ENCODE measurements around the gene TRIM56. TPM values are rescaled to one million over a fixed set of nuclear protein-coding genes. Genes with fewer than 3 reads are reported as not detected.
A peak's percentile ranks its signal among the peaks of the same experiment; 100 is the strongest.
"Not testable (repeated sequence)": the region's sequence is repeated elsewhere in the genome, so short reads cannot be mapped to it uniquely, and the experiment has no call there.

The TRIM56 gene, protein sequence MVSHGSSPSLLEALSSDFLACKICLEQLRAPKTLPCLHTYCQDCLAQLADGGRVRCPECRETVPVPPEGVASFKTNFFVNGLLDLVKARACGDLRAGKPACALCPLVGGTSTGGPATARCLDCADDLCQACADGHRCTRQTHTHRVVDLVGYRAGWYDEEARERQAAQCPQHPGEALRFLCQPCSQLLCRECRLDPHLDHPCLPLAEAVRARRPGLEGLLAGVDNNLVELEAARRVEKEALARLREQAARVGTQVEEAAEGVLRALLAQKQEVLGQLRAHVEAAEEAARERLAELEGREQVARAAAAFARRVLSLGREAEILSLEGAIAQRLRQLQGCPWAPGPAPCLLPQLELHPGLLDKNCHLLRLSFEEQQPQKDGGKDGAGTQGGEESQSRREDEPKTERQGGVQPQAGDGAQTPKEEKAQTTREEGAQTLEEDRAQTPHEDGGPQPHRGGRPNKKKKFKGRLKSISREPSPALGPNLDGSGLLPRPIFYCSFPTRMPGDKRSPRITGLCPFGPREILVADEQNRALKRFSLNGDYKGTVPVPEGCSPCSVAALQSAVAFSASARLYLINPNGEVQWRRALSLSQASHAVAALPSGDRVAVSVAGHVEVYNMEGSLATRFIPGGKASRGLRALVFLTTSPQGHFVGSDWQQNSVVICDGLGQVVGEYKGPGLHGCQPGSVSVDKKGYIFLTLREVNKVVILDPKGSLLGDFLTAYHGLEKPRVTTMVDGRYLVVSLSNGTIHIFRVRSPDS
- 6.3 TPM for total RNA-seq

DNA sequence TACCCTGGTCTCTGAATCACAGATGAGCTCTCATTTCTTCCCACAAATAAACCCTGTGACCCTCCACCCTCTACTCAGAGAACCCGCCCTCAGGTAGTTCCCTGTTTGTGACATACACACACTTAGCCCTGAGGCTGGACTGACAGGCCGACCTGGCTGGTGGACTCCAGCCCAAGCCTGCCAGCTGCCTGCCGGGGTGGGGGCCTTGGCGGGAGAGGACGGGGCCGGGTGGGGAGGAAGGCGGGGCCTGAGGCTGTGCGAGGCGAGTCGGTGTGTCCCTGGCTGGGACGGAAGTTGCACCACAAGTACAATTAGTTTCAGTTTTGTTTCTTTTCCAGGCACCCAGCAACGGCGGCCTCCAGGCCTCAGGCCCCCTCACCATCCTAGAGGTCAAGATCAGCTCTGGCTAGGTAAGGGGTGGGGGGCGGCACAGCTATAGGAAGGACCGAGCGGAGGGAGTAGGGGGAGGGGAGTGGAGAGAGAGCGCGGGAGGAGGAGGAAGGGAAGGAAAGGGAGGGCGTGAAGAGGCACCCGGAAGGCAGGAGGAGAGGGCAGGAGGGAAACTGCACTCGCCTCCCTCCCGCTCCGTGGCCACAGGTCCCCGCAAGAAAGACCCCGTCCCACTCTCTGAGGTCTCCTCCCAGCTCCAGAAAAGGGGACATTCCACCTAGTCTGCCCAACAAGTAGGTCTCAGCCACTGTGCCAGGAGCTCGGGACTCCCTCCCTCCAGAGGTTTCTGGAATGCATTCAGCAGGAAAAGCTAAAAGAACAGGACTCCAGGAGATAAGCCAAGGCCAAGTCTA is at the start of gene TRIM56:
Gene TRIM56, plus strand, starts transcription at position 320 of the 803 bp plus-strand sequence. CDS start 1,832 bp downstream, outside the sequence.
- Histone ChIP-seq H3K9ac (ENCODE audit: low read depth in 1 of 3, low read length in 3 of 3) (peak within 1 kb of the TSS; percentile 76 to 92 (median 89)), H3K9me3 (ENCODE audit: control insufficient read depth in 3 of 3, low read length in 3 of 3) (no peaks in the 10 kb centered on the region), H3K4me3 (ENCODE audit: low read length in 3 of 3) (peak within 1 kb of the TSS; percentile 95 to 98 (median 95)), H3K36me3 (ENCODE audit: control insufficient read depth in 3 of 3, insufficient read depth in 3 of 3, low read length in 3 of 3) (peaks cover 11 to 17% (median 16%) of the 10 kb centered on the region in 3 donors), H3K4me1 (ENCODE audit: control insufficient read depth in 3 of 3, insufficient read depth in 3 of 3, low read length in 3 of 3) (peaks cover 17 to 28% (median 18%) of the 10 kb centered on the region in 3 donors), H3K27ac (ENCODE audit: low read depth, low read length) (peak within 1 kb of the TSS; percentile 91), H3K27me3 (ENCODE audit: control insufficient read depth in 3 of 3, insufficient read depth in 3 of 3, low read length in 3 of 3) (no peaks in the 10 kb centered on the region)

DNA sequence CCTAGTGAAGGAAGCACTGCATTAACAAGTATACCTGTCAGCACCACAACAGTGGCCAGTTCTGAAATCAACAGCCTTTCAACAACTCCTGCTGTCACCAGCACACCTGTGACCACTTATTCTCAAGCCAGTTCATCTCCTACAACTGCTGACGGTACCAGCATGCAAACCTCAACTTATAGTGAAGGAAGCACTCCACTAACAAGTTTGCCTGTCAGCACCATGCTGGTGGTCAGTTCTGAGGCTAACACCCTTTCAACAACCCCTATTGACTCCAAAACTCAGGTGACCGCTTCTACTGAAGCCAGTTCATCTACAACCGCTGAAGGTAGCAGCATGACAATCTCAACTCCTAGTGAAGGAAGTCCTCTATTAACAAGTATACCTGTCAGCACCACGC is 49.3 kb upstream of the TRIM56 start:
- Histone ChIP-seq H3K36me3 (ENCODE audit: control insufficient read depth in 3 of 3, insufficient read depth in 3 of 3, low read length in 3 of 3) (peaks cover 0 to 3% (median 0%) of the 10 kb centered on the region in 3 donors), H3K9ac (ENCODE audit: low read depth in 1 of 3, low read length in 3 of 3) (no peak overlapping the region), H3K27ac (ENCODE audit: low read depth, low read length) (no peak overlapping the region), H3K4me1 (ENCODE audit: control insufficient read depth in 3 of 3, insufficient read depth in 3 of 3, low read length in 3 of 3) (no peaks in the 10 kb centered on the region), H3K4me3 (ENCODE audit: low read length in 3 of 3) (no peak overlapping the region), H3K27me3 (ENCODE audit: control insufficient read depth in 3 of 3, insufficient read depth in 3 of 3, low read length in 3 of 3) (peaks cover 6 to 23% (median 13%) of the 10 kb centered on the region in 3 donors), H3K9me3 (ENCODE audit: control insufficient read depth in 3 of 3, low read length in 3 of 3) (no peaks in the 10 kb centered on the region)

DNA sequence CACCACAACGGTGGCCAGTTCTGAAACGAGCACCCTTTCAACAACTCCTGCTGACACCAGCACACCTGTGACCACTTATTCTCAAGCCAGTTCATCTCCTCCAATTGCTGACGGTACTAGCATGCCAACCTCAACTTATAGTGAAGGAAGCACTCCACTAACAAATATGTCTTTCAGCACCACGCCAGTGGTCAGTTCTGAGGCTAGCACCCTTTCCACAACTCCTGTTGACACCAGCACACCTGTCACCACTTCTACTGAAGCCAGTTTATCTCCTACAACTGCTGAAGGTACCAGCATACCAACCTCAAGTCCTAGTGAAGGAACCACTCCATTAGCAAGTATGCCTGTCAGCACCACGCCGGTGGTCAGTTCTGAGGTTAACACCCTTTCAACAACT is 44.0 kb upstream of the TRIM56 start:
- peaks cover 26 to 41% (median 27%) of the 10 kb centered on the region in 3 donors for H3K27me3 ChIP-seq (ENCODE audit: control insufficient read depth in 3 of 3, insufficient read depth in 3 of 3, low read length in 3 of 3)
- not testable (repeated sequence) for H3K27ac ChIP-seq (ENCODE audit: low read depth, low read length); H3K36me3 ChIP-seq (ENCODE audit: control insufficient read depth in 3 of 3, insufficient read depth in 3 of 3, low read length in 3 of 3); H3K9ac ChIP-seq (ENCODE audit: low read depth in 1 of 3, low read length in 3 of 3); H3K4me3 ChIP-seq (ENCODE audit: low read length in 3 of 3); H3K4me1 ChIP-seq (ENCODE audit: control insufficient read depth in 3 of 3, insufficient read depth in 3 of 3, low read length in 3 of 3)
- H3K9me3 ChIP-seq (ENCODE audit: control insufficient read depth in 3 of 3, low read length in 3 of 3): peaks cover 5 to 15% (median 7%) of the 10 kb centered on the region in 3 donors

DNA sequence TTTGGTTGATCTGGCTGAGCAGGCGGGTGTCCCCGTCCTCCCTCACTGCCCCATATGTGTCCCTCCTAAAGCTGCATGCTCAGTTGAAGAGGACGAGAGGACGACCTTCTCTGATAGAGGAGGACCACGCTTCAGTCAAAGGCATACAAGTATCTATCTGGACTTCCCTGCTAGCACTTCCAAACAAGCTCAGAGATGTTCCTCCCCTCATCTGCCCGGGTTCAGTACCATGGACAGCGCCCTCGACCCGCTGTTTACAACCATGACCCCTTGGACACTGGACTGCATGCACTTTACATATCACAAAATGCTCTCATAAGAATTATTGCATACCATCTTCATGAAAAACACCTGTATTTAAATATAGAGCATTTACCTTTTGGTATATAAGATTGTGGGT is 26.9 kb upstream of the TRIM56 start:
- Histone ChIP-seq H3K4me3 (ENCODE audit: low read length in 3 of 3) (no peak overlapping the region), H3K4me1 (ENCODE audit: control insufficient read depth in 3 of 3, insufficient read depth in 3 of 3, low read length in 3 of 3) (no peaks in the 10 kb centered on the region), H3K36me3 (ENCODE audit: control insufficient read depth in 3 of 3, insufficient read depth in 3 of 3, low read length in 3 of 3) (no peaks in the 10 kb centered on the region), H3K9ac (ENCODE audit: low read depth in 1 of 3, low read length in 3 of 3) (no peak overlapping the region), H3K9me3 (ENCODE audit: control insufficient read depth in 3 of 3, low read length in 3 of 3) (no peaks in the 10 kb centered on the region), H3K27ac (ENCODE audit: low read depth, low read length) (no peak overlapping the region), H3K27me3 (ENCODE audit: control insufficient read depth in 3 of 3, insufficient read depth in 3 of 3, low read length in 3 of 3) (peaks cover 13 to 20% (median 17%) of the 10 kb centered on the region in 3 donors)

DNA sequence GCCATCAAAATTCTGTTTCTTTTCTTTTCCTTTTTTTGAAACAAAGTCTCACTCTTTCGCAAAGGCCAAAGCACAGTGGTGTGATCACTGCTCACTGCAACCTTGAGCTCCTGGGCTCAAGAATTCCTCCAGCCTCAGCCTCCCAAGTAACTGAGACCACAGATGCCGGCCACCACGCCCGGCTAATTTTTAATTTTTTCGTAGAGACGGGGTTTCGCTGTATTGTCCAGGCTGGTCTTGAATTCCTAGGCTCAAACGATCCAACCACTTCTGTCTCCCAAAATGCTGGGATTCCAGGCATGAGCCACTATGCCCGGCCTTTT is 25.7 kb upstream of the TRIM56 start:
- Histone ChIP-seq H3K4me1 (ENCODE audit: control insufficient read depth in 3 of 3, insufficient read depth in 3 of 3, low read length in 3 of 3) (no peaks in the 10 kb centered on the region), H3K4me3 (ENCODE audit: low read length in 3 of 3) (no peak overlapping the region), H3K9me3 (ENCODE audit: control insufficient read depth in 3 of 3, low read length in 3 of 3) (no peaks in the 10 kb centered on the region), H3K27me3 (ENCODE audit: control insufficient read depth in 3 of 3, insufficient read depth in 3 of 3, low read length in 3 of 3) (peaks cover 14 to 23% (median 23%) of the 10 kb centered on the region in 3 donors), H3K36me3 (ENCODE audit: control insufficient read depth in 3 of 3, insufficient read depth in 3 of 3, low read length in 3 of 3) (no peaks in the 10 kb centered on the region), H3K27ac (ENCODE audit: low read depth, low read length) (no peak overlapping the region), H3K9ac (ENCODE audit: low read depth in 1 of 3, low read length in 3 of 3) (no peak overlapping the region)

DNA sequence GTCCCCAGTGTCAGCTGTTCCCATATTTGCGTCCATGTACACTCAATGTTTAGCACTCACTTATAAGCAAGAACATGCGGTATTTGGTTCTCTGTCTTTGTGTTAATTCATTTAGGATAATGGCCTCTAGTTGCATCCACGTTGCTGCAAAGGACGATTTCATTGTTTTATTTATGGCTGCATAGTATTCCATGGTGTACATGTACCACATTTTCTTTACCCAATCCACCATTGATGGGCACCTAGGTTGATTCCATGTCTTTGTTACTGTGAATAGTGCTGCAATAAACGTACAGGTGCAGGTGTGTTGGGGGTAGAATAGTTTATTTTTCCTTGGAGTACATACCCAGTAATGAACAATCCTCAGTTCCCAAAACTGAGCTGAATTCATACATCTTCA is 24.3 kb upstream of the TRIM56 start:
- no peak overlapping the region for H3K4me3 ChIP-seq (ENCODE audit: low read length in 3 of 3)
- peaks cover 18 to 28% (median 24%) of the 10 kb centered on the region in 3 donors for H3K27me3 ChIP-seq (ENCODE audit: control insufficient read depth in 3 of 3, insufficient read depth in 3 of 3, low read length in 3 of 3)
- H3K36me3 ChIP-seq (ENCODE audit: control insufficient read depth in 3 of 3, insufficient read depth in 3 of 3, low read length in 3 of 3): no peaks in the 10 kb centered on the region

DNA sequence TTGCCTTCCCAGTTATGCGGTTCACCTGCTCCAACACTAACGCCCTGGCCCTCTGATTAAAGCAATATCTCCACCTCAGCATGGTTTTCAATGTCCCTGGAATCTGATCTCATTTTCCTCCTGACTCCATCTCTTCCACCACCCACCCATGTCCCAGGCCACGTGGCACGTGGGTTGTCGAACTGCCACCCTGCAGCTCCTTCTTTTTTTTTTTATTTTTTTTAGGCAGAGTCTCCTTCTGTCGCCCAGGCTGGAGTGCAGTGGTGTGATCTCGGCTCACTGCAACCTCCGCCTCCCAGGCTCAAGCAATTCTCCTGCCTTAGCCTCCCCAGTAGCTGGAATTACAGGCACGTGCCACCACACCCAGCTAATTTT is 21.1 kb upstream of the TRIM56 start:
- H3K36me3 ChIP-seq (ENCODE audit: control insufficient read depth in 3 of 3, insufficient read depth in 3 of 3, low read length in 3 of 3); H3K4me1 ChIP-seq (ENCODE audit: control insufficient read depth in 3 of 3, insufficient read depth in 3 of 3, low read length in 3 of 3); H3K9me3 ChIP-seq (ENCODE audit: control insufficient read depth in 3 of 3, low read length in 3 of 3); H3K9ac ChIP-seq (ENCODE audit: low read depth in 1 of 3, low read length in 3 of 3); H3K27ac ChIP-seq (ENCODE audit: low read depth, low read length); H3K4me3 ChIP-seq (ENCODE audit: low read length in 3 of 3): not testable (repeated sequence)
- H3K27me3 ChIP-seq (ENCODE audit: control insufficient read depth in 3 of 3, insufficient read depth in 3 of 3, low read length in 3 of 3): peaks cover 14 to 41% (median 22%) of the 10 kb centered on the region in 3 donors

More for the DNA sequence above, 24.3 kb upstream of the TRIM56 start:
- no peak overlapping the region for H3K27ac ChIP-seq (ENCODE audit: low read depth, low read length)
- no peaks in the 10 kb centered on the region for H3K9me3 ChIP-seq (ENCODE audit: control insufficient read depth in 3 of 3, low read length in 3 of 3)
- no peaks in the 10 kb centered on the region for H3K4me1 ChIP-seq (ENCODE audit: control insufficient read depth in 3 of 3, insufficient read depth in 3 of 3, low read length in 3 of 3)
- no peak overlapping the region for H3K9ac ChIP-seq (ENCODE audit: low read depth in 1 of 3, low read length in 3 of 3)

DNA sequence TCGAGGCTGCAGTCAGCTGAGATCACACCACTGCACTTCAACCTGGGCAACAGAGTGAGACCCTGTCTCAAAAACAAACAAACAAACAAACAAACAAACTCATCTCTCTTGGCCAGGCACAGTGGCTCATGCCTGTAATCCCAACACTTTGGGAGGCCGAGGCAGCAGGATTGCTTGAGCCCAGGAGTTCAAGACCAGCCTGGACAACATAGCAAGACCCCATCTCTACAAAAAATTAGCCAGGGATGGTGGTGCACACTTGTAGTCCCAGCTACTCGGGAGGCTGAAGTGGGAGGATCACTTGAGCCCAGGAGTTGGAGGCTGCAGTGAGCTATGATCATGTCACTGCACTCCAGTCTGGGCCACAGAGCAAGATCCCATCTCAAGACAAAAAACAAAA is 20.1 kb upstream of the TRIM56 start:
- peaks cover 14 to 41% (median 25%) of the 10 kb centered on the region in 3 donors for H3K27me3 ChIP-seq (ENCODE audit: control insufficient read depth in 3 of 3, insufficient read depth in 3 of 3, low read length in 3 of 3)
- not testable (repeated sequence) for H3K36me3 ChIP-seq (ENCODE audit: control insufficient read depth in 3 of 3, insufficient read depth in 3 of 3, low read length in 3 of 3); H3K9ac ChIP-seq (ENCODE audit: low read depth in 1 of 3, low read length in 3 of 3); H3K9me3 ChIP-seq (ENCODE audit: control insufficient read depth in 3 of 3, low read length in 3 of 3); H3K4me3 ChIP-seq (ENCODE audit: low read length in 3 of 3); H3K27ac ChIP-seq (ENCODE audit: low read depth, low read length); H3K4me1 ChIP-seq (ENCODE audit: control insufficient read depth in 3 of 3, insufficient read depth in 3 of 3, low read length in 3 of 3)

DNA sequence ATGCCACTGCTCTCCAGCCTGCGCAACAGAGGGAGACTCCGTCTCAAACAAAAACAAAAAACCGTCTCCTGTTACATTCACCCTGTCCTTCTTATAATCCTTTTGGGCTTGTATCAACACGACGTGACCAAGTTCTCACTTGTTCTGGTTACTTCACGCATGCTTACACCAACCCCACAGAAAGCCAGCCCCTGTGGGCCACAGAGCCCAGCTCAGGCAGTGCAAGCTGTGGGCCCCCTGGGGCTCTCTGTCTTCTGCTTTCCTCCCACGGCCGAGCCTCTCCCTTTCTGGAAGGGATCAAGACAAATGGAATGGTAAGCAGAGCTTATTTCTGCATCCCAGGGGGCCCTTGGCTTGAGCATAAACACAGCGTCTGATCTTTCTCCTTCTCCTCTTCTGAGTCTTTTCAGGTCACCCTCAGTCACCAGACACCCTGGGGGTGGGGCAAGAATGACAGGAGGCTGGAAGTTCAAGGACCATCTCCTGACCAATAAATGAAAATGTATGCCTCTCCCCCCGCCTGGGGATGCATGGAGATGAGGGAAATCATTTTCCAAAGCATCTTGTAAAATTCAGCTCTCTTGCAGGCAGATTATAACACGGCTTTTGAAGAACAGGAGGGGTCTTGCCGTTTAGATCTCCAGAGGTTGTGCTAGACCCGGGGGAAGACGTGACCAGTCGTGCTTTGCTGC is 19.0 kb upstream of the TRIM56 start:
- Histone ChIP-seq H3K27ac (ENCODE audit: low read depth, low read length) (no peak overlapping the region), H3K4me3 (ENCODE audit: low read length in 3 of 3) (no peak overlapping the region), H3K9me3 (ENCODE audit: control insufficient read depth in 3 of 3, low read length in 3 of 3) (no peaks in the 10 kb centered on the region), H3K36me3 (ENCODE audit: control insufficient read depth in 3 of 3, insufficient read depth in 3 of 3, low read length in 3 of 3) (no peaks in the 10 kb centered on the region), H3K9ac (ENCODE audit: low read depth in 1 of 3, low read length in 3 of 3) (no peak overlapping the region), H3K27me3 (ENCODE audit: control insufficient read depth in 3 of 3, insufficient read depth in 3 of 3, low read length in 3 of 3) (peaks cover 14 to 34% (median 19%) of the 10 kb centered on the region in 3 donors), H3K4me1 (ENCODE audit: control insufficient read depth in 3 of 3, insufficient read depth in 3 of 3, low read length in 3 of 3) (peaks cover 0 to 2% (median 0%) of the 10 kb centered on the region in 3 donors)
